ENCODE measurements around the gene RBM38. TPM values are rescaled to one million over a fixed set of nuclear protein-coding genes. Genes with fewer than 3 reads are reported as not detected.

The RBM38 gene
- total and polyA plus RNA-seq, 2 of the 4 experiments (the other 2 are of a cell fraction) = 5.2 to 11.9 TPM

GRCh38 chr20:57352305-57352704 is 38.9 kb upstream of the RBM38 start:
- H3K4ac ChIP-seq (ENCODE audit: low read depth, low read length) = no peak overlapping the region

More at GRCh38 chr20:57352305-57352704, 38.9 kb upstream of the RBM38 start:
- BruUV-seq (replicated peaks) = no TSS peak
- no peak overlapping the region for H2AFZ ChIP-seq (replicated peaks; ENCODE audit: low read length, poor library complexity)
- no peak for DNase-seq
- in situ Hi-C loops (cut with MboI; ENCODE audit: low sequenced_read_pairs) (loop anchor here (25.0 kb wide), 1 partner anchor 965 kb away; the partner anchor contains the start of genes AURKA and CSTF1), dilution Hi-C loops (cut with HindIII; ENCODE audit: low sequenced_read_pairs, unreplicated experiment) (no loop called here), intact Hi-C loops (cut with micrococcal nuclease) (no loop called here)
- no peak overlapping the region for H2BK120ac ChIP-seq (ENCODE audit: low read depth, low read length)
- peaks cover 20 to 31% of the 10 kb centered on the region in 2 experiments for H3K79me1 ChIP-seq (ENCODE audit: low read depth in 1 of 2, low read length in 2 of 2)
- H3K4me1 ChIP-seq (ENCODE audit: control insufficient read depth, insufficient read depth, low read length) = peaks cover 3% of the 10 kb centered on the region; the same call in 1 of the 2 replicates
- H3K9ac ChIP-seq (ENCODE audit: low read depth, low read length) = peak overlapping the region; percentile 29; the same call in 1 of the 2 replicates
- H3K9me1 ChIP-seq (ENCODE audit: insufficient read depth, low read length) = 0 out of 2 replicates have a peak, but pooled peaks cover 3% of the 10 kb centered on the region
- ATAC-seq (ENCODE audit: low read depth) = no peak
- no peak overlapping the region for H2BK15ac ChIP-seq (ENCODE audit: low read depth, low read length)
- no peak overlapping the region for H3K27ac ChIP-seq (ENCODE audit: insufficient read depth, low read length)
- H3K23ac ChIP-seq (ENCODE audit: low read depth, low read length) = peak overlapping the region; percentile 48; the same call in 1 of the 2 replicates
- H4K91ac ChIP-seq (ENCODE audit: insufficient read depth, low read depth, low read length) = no peak overlapping the region
- no peak overlapping the region for H3K56ac ChIP-seq (ENCODE audit: extremely low read depth, insufficient read depth, low read length)
- WGBS, 2 experiments (ENCODE audit: extremely low coverage in 2 of 2, insufficient read length in 1 of 2) = no CpG with 5 or more reads among the region's 6 CpGs
- no peak overlapping the region for H4K8ac ChIP-seq (ENCODE audit: low read depth in 2 of 2, low read length in 2 of 2)
- peak overlapping the region; percentile 58; the same call in 1 of the 2 replicates for H3K4me2 ChIP-seq (ENCODE audit: low read depth, low read length)
- H3K14ac ChIP-seq (replicated peaks; ENCODE audit: low read depth, low read length) = no peak overlapping the region
- no peak overlapping the region for H3K18ac ChIP-seq (ENCODE audit: low read depth, low read length)
- no peak overlapping the region for H4K5ac ChIP-seq (ENCODE audit: low read depth, low read length)
- H2AK5ac ChIP-seq (ENCODE audit: low read depth, low read length) = no peak overlapping the region
- H3K36me3 ChIP-seq (ENCODE audit: control insufficient read depth, insufficient read depth, low read length) = peaks cover 24% of the 10 kb centered on the region
- no peak overlapping the region for H2BK5ac ChIP-seq (ENCODE audit: low read depth, low read length, poor library complexity, severe bottlenecking)
- H3K4me3 ChIP-seq (ENCODE audit: insufficient read depth, low read depth, low read length) = no peak overlapping the region
- no peaks in the 10 kb centered on the region for H3K9me3 ChIP-seq (ENCODE audit: control insufficient read depth, insufficient read depth, low read length)
- no peak for TF ChIP-seq CTCF (conservative IDR thresholded peaks at IDR 0.05; ENCODE audit: low read depth, low read length)
- no peak for TF ChIP-seq SMC3 (IDR thresholded peaks at IDR 0.05; ENCODE audit: low read depth, low read length)
- no peak for TF ChIP-seq CEBPB (IDR thresholded peaks at IDR 0.05; ENCODE audit: low read depth, low read length)
- ChIA-PET POLR2A (ENCODE audit: unreplicated experiment) (interaction anchor here (0.9 kb wide), 1 partner anchor 8 kb away, joined by 3 read pairs; no protein-coding TSS in a partner anchor), CTCF (no interaction called here)
- H4K20me1 ChIP-seq (ENCODE audit: insufficient read depth, low read length) = peaks cover 14% of the 10 kb centered on the region
- H2BK20ac ChIP-seq (ENCODE audit: low read depth, low read length) = no peak overlapping the region
- no peaks in the 10 kb centered on the region for H3K27me3 ChIP-seq (ENCODE audit: control insufficient read depth, insufficient read depth, low read length)
- H2AK9ac ChIP-seq (replicated peaks; ENCODE audit: low read depth, low read length, poor library complexity) = no peak overlapping the region

All from IMR-90 (cell line).